Ovary (tissue), 9 donors: ENCODE results near the gene USP9X. TPM values are rescaled to one million over a fixed set of nuclear protein-coding genes. Genes with fewer than 3 reads are reported as not detected.

Source experiments
- DNase-seq, 5 donors: peaks; one replicate each; pipeline ENCODE4 v3.0.0-alpha.2; 2019 to 2020
- H3K27ac ChIP-seq, 2 donors: fragments of 200-600 bp; one replicate each; pipeline versions ENCODE4 v1.5.1 to v1.8.0; 2019 to 2022
- H3K27me3 ChIP-seq: fragments of 200-600 bp; one replicate; pipeline ENCODE4 v1.8.0; 2022
- H3K36me3 ChIP-seq: fragments of 200-600 bp; sonication (generic); one replicate; pipeline ENCODE4 v1.5.1; 2019
- H3K4me1 ChIP-seq: one replicate; pipeline ENCODE4 v1.8.1; 2013; ENCODE audit warnings: mild to moderate bottlenecking, moderate library complexity; ENCODE audit not compliant: insufficient read depth
- H3K4me3 ChIP-seq: fragments of 200-600 bp; sonication (generic); one replicate; pipeline ENCODE4 v1.5.1; 2017
- H3K9me3 ChIP-seq, 2 donors: fragments of 200-600 bp in 1 of 2; sonication (generic) in 1 of 2; one replicate each; pipeline versions ENCODE4 v1.5.1 to v1.8.1; 2013 to 2019; ENCODE audit warnings: mild to moderate bottlenecking in 1 of 2, moderate library complexity in 1 of 2
- EP300 ChIP-seq: sonication (generic); formaldehyde crosslinking; IDR thresholded peaks from one replicate; pipeline ENCODE4 v1.6.1; 2017; ENCODE audit warnings: antibody characterized with exemption
- POLR2A ChIP-seq: fragments of 450-650 bp; IDR thresholded peaks from one replicate; pipeline ENCODE4 v1.6.1; 2017; ENCODE audit warnings: antibody characterized with exemption, mild to moderate bottlenecking, moderate library complexity
- WGBS, 3 donors: extraction: QIAGEN DNeasy Blood & Tissue Kit in 1 of 3; methylation state at CpG; one replicate each; pipeline versions ENCODE4 v1.1.5 to v1.1.7; 2013 to 2017; 5-methylcytosine and 5-hydroxymethylcytosine counted together
- intact Hi-C, 4 donors: fragments of 100-400 bp; cut with DNase I; formaldehyde crosslinking; loops; one replicate each; pipeline versions ENCODE4 v1.11.0 to v1.15.1; 2022 to 2023
- polyA plus RNA-seq, 2 donors: library from polyadenylated mRNA; stranded (reverse); fragments of 200-250 nt in 1 of 2; fragments of 350-450 nt in 1 of 2; fragmentation: Illumina TruSeq in 1 of 2; extraction: RNeasy Lipid Tissue Mini Kit (QIAGEN cat#74804) in 1 of 2; gene quantifications; one replicate each; pipeline ENCODE4 v1.2.3, GENCODE V29; 2013 to 2014
- total RNA-seq, 7 donors: library from RNA; depleted of rRNA in 2 of 7; stranded (reverse); fragments of >200 nt in 2 of 7; fragmentation: NEBNext Ultra II Directional in 3 of 7; extraction: Animal tissue kit (Norgen Biotek cat#: 25700) in 3 of 7; gene quantifications; one replicate each; pipeline versions ENCODE4 v1.1.0 to v1.2.4, GENCODE V29; 2016 to 2023
- TF ChIP-seq, protein P1 (sequence below), 3 donors: fragments of 450-650 bp in 2 of 3; fragments of 200-600 bp in 1 of 3; IDR thresholded peaks; one replicate each; pipeline versions ENCODE4 v1.5.1 to v1.8.0; 2016 to 2022; ENCODE audit warnings: antibody characterized with exemption in 3 of 3, mild to moderate bottlenecking in 1 of 3
- donor health status: DM: no; HTN: no; CAD: no; lungs with moderate emphysema.
- donor health status: DM: no; HTN: no; CAD: no.
- donor health status: Bipolar disorder and iron deficiency.
- donor health status: DM: yes; HTN: yes; CAD: no.
- donor health status: DM: no; HTN: no; CAD: no.
- donor health status: DM: yes; HTN: yes; CAD: no.

USP9X gene
- total and polyA plus RNA-seq, 9 donors, result 14.2 to 95.1 (median 60.0) TPM

GRCh38 chrX:41066969-41067368, 18.3 kb upstream of the USP9X start:
- TF ChIP-seq POLR2A (no peak), EP300 (no peak)
- TF ChIP-seq, protein P1, sequence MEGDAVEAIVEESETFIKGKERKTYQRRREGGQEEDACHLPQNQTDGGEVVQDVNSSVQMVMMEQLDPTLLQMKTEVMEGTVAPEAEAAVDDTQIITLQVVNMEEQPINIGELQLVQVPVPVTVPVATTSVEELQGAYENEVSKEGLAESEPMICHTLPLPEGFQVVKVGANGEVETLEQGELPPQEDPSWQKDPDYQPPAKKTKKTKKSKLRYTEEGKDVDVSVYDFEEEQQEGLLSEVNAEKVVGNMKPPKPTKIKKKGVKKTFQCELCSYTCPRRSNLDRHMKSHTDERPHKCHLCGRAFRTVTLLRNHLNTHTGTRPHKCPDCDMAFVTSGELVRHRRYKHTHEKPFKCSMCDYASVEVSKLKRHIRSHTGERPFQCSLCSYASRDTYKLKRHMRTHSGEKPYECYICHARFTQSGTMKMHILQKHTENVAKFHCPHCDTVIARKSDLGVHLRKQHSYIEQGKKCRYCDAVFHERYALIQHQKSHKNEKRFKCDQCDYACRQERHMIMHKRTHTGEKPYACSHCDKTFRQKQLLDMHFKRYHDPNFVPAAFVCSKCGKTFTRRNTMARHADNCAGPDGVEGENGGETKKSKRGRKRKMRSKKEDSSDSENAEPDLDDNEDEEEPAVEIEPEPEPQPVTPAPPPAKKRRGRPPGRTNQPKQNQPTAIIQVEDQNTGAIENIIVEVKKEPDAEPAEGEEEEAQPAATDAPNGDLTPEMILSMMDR (IDR thresholded peaks at IDR 0.05), result no peak
- Histone ChIP-seq H3K4me1 (no peaks in the 10 kb centered on the region), H3K27me3 (no peaks in the 10 kb centered on the region), H3K9me3 (no peaks in the 10 kb centered on the region), H3K36me3 (no peaks in the 10 kb centered on the region), H3K4me3 (no peak overlapping the region), H3K27ac (no peak overlapping the region)
- WGBS, 3 donors, result 84 to 92% (median 90%) methylated on average over 1 of the region's 1 CpG
- DNase-seq, result no peak
- intact Hi-C loops, result no loop called here

DNA sequence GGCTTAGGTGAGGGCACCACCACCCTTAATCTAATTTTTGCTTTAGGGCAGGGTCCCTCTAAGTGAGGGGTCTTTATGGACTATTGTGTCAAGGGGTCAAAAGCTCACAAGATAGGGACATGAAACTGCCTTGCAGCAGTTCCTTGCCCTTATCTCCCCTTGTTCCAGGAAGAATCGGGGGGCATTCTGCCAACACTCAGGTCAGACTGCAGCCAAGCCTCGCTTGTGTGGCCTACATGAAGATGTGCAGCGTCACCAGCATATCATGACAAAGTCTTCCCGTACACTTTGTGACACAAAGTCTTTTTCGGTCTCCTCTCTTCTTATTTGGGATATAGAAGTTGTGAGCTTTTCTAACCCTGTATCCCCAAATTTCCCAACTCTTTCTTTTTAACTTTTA, 17.5 kb upstream of the USP9X start:
- no peaks in the 10 kb centered on the region for H3K9me3 ChIP-seq
- H3K36me3 ChIP-seq, result no peaks in the 10 kb centered on the region
- no peak for DNase-seq
- 81 to 82% (median 81%) methylated on average over 5 of the region's 5 CpGs for WGBS, 3 donors
- TF ChIP-seq, protein P1 (IDR thresholded peaks at IDR 0.05), result no peak
- TF ChIP-seq POLR2A (no peak), EP300 (no peak)
- intact Hi-C loops, result loop anchor here in 1 of 4 donors (2.0 kb wide), 1 partner anchor 75 kb away; no protein-coding TSS in a partner anchor
- no peak overlapping the region for H3K4me3 ChIP-seq
- no peak overlapping the region for H3K27ac ChIP-seq
- no peaks in the 10 kb centered on the region for H3K4me1 ChIP-seq
- no peaks in the 10 kb centered on the region for H3K27me3 ChIP-seq

DNA sequence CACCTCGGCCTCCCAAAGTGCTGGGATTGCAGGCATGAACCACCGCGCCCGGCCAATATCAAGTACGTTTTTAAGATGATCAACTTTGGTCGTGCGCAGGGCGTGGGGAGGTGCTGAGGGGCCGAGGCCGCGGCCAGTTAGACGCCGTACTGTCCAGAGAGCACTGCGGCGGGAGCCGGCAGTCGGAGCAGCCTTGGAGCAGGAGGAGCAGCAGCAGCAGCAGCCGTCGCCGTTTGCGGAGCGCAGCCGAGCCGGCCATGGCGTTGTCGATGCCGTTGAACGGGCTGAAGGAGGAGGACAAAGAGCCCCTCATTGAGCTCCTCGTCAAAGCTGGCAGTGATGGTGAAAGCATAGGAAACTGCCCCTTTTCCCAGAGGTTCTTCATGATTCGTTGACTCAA, 8.5 kb upstream of the USP9X start:
- Histone ChIP-seq H3K27ac (no peak overlapping the region), H3K9me3 (no peaks in the 10 kb centered on the region), H3K27me3 (no peaks in the 10 kb centered on the region), H3K36me3 (no peaks in the 10 kb centered on the region), H3K4me3 (no peak overlapping the region), H3K4me1 (no peaks in the 10 kb centered on the region)
- DNase-seq, result no peak
- TF ChIP-seq, protein P1 (IDR thresholded peaks at IDR 0.05), result no peak
- TF ChIP-seq EP300 (no peak), POLR2A (no peak)
- intact Hi-C loops, result no loop called here
- 88 to 91% (median 89%) methylated on average over 30 of the region's 30 CpGs for whole genome bisulfite sequencing, 3 donors

DNA sequence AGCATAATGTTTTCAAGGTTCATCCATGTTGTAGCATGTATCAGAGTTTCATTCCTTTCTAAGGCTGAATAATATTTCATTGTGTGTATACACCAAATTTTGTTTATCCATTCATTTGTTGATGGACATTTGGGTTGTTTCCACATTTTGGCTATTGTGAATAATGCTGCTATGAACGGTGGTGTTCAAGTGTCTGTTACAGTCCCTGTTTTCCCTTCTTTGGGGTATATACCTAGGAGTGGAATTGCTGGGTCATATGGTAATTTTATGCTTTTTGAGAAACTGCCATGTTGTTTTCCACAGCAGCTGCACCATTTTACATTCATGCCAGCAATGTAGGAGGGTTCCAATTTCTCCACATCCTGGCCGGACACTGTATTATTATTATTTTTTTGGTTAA, 3.4 kb upstream of the USP9X start:
- Histone ChIP-seq H3K36me3 (no peaks in the 10 kb centered on the region), H3K9me3 (no peaks in the 10 kb centered on the region), H3K4me3 (no peak overlapping the region), H3K4me1 (no peaks in the 10 kb centered on the region), H3K27ac (no peak overlapping the region), H3K27me3 (no peaks in the 10 kb centered on the region)
- TF ChIP-seq EP300 (no peak), POLR2A (no peak)
- TF ChIP-seq, protein P1 (IDR thresholded peaks at IDR 0.05), result no peak
- intact Hi-C loops, result loop anchor here in 1 of 4 donors (10.0 kb wide), 1 partner anchor 253 kb away; the partner anchor contains the start of gene DDX3X
- 49 to 57% (median 49%) methylated on average over 2 of the region's 2 CpGs for WGBS, 3 donors
- no peak for DNase-seq
